RPMI7951 (cell line): Measurements from ENCODE around the gene BIRC3. TPM values are rescaled to one million over a fixed set of nuclear protein-coding genes. Genes with fewer than 3 reads are reported as not detected.
"Not testable (repeated sequence)": the region's sequence is repeated elsewhere in the genome, so short reads cannot be mapped to it uniquely, and the experiment has no call there.

Source experiments
- DNase-seq: peaks from one replicate; pipeline ENCODE4 v3.0.0-alpha.2; 2012; ENCODE audit warnings: low read depth
- total RNA-seq: library from RNA; depleted of rRNA; stranded (reverse); fragments of >200 nt; shearing (Covaris generic); gene quantifications from 2 replicates; pipeline ENCODE4 v1.2.3, GENCODE V29; 2014; rRNA removed

The BIRC3 gene
- total RNA-seq, 1 experiment from 2014 or later = 9.3 TPM

- DNase-seq = not testable (repeated sequence)
These were observed 57.5 kb downstream of the BIRC3 start for GRCh38 chr11:102374633-102375424.

GRCh38 chr11:102375720-102376399 is 58.6 kb downstream of the BIRC3 start:
- no peak for DNase-seq

- DNase-seq = no peak
These were observed 60.6 kb downstream of the BIRC3 start for GRCh38 chr11:102377891-102378290.

- DNase-seq = no peak
These were observed 61.5 kb downstream of the BIRC3 start for GRCh38 chr11:102378818-102379217.

GRCh38 chr11:102382384-102382783 is 65.1 kb downstream of the BIRC3 start:
- DNase-seq = no peak

GRCh38 chr11:102383839-102384238 is 66.6 kb downstream of the BIRC3 start:
- no peak for DNase-seq

GRCh38 chr11:102384419-102385079 is 67.3 kb downstream of the BIRC3 start:
- no peak for DNase-seq

- no peak for DNase-seq
These were observed 68.1 kb downstream of the BIRC3 start for GRCh38 chr11:102385085-102386007.

- no peak for DNase-seq
These were observed 69.0 kb downstream of the BIRC3 start for GRCh38 chr11:102386136-102386734.

- no peak for DNase-seq
These were observed 69.9 kb downstream of the BIRC3 start for GRCh38 chr11:102387043-102387781.

Other genes starting within 250 kb of the BIRC3 start
- 55.1 and 72.7 TPM in 2 replicates for gene YAP1, start 207.0 kb upstream of the BIRC3 start, total RNA-seq
- 79.0 and 98.2 TPM in 2 replicates for gene BIRC2, start 29.7 kb downstream of the BIRC3 start, total RNA-seq
- gene TMEM123, start 135.3 kb downstream of the BIRC3 start, total RNA-seq = 188 and 257 TPM in 2 replicates
- not detected in 2 replicates for gene MMP7, start 213.3 kb downstream of the BIRC3 start, total RNA-seq